GM12875 (cell line): ENCODE data around the gene KIF26B.

Experiments used
- H3K4me3 ChIP-seq: one replicate; pipeline ENCODE4 v1.5.1; 2011; ENCODE audit warnings: low read depth, low read length, control low read depth
- TF ChIP-seq, protein P1 (sequence below): IDR thresholded peaks from 2 replicates; pipeline ENCODE4 v1.5.1; 2011; ENCODE audit warnings: low read depth, mild to moderate bottlenecking, control low read depth, inconsistent platforms, low read length, moderate library complexity, borderline replicate concordance; ENCODE audit not compliant: insufficient read depth

Gene KIF26B

DNA sequence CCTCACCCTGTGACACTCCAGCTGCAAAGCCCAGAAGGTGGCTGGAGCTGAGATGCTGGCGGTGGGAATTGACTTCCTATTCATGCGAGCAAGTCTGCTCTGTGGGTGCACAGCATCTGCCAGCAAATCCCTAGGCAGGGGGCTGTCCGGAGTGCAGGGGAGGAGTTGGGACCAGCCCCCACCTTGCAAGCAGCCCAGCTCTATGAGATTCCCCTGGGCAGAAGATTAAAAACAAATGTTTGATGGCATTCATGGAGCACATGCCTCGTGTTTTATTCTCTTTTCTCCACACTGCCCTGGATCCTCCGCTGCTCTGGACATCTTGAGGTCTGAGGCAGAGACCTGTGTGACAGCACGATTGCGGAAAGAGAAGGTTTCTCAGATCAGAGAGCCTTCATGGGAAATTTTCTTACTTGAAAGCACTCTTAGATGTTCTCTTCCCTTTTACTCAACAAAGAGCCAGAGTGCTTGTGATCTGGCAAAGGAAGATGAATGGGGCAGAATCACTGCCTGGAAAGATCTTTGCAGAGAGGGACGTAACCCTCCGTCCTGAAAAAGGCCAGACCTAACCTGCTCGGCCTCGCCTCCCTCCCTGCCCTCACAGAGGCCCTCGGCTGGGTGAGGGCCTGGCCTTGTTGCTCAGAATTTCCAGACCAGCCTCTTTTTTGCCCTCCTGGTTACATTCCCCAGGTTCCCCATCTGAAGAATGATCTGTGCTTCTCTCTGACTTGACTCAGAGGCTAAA, 597.1 kb downstream of the KIF26B start:
- TF ChIP-seq, protein P1, sequence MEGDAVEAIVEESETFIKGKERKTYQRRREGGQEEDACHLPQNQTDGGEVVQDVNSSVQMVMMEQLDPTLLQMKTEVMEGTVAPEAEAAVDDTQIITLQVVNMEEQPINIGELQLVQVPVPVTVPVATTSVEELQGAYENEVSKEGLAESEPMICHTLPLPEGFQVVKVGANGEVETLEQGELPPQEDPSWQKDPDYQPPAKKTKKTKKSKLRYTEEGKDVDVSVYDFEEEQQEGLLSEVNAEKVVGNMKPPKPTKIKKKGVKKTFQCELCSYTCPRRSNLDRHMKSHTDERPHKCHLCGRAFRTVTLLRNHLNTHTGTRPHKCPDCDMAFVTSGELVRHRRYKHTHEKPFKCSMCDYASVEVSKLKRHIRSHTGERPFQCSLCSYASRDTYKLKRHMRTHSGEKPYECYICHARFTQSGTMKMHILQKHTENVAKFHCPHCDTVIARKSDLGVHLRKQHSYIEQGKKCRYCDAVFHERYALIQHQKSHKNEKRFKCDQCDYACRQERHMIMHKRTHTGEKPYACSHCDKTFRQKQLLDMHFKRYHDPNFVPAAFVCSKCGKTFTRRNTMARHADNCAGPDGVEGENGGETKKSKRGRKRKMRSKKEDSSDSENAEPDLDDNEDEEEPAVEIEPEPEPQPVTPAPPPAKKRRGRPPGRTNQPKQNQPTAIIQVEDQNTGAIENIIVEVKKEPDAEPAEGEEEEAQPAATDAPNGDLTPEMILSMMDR: no peak
- no peak overlapping the region for H3K4me3 ChIP-seq

DNA sequence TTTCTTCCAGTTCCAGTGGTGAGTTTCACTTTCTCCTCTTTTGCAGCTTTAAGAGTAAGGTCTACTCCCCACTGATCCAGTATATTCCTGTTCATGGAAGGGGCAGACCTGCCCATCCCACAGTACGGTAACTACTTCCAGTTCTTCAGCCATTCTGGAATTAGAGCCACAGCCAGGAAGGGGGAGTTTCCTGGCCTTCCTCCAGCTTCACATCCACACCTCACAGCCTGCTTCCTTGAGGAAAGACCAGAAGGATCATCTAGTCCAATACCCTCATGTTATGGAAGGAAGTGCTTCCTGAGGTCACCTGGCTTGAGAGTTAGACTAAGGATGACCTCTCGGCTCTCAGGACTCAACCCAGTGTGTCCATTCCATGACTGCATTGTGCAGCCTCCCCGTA, 597.8 kb downstream of the KIF26B start:
- H3K4me3 ChIP-seq: no peak overlapping the region
- TF ChIP-seq, protein P1: no peak

DNA sequence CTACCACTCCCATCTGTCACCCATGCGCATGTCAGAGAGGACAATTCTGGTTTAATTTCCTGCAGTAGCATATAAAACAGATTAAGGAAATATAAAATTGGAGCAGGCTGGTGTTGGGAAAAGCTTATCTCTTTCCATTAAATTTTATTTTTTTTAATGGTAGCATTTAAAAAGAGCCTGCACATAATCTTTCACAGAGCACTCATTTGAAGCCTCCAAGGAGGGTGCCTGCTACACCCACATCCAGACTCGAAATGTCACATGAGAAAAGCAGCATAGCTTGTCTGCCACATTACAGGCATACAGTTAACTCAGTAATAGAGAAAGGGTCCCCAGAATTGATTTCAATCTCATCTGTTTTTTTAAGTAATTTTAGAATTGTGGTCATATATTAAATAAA, 599.0 kb downstream of the KIF26B start:
- TF ChIP-seq, protein P1: no peak
- H3K4me3 ChIP-seq: no peak overlapping the region

DNA sequence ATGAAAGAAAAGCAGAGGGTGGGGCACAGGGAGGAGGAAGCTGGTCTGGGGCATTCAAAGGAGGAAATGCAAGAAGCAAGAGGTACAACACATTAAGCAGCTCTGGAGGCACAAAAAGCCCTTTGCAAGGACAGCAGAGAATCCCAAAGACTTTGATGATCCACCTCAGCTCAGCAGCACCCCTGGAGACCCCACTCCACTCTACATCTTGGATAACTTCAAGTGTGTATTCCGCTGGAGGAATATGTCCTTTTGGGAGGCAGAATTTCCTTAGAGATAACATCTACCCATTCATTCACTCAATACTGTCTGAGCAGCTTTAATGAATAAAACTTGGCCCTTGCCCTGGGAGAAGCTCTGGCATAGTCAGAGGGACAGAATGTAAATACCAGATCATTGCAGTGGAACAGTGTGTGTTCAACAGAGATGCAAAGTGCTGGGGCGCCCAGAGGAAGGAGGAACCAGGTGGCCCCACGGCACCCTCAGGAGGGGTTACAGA, 599.7 kb downstream of the KIF26B start:
- H3K4me3 ChIP-seq: no peak overlapping the region
- TF ChIP-seq, protein P1: no peak
